Measurements from ENCODE around the gene SURF1.
"Not testable (repeated sequence)": the region's sequence is repeated elsewhere in the genome, so short reads cannot be mapped to it uniquely, and the experiment has no call there.

The SURF1 gene

GRCh38 chr9:133356391-133357091 lies at the start of gene SURF1, which contains the start of gene SURF2:
Gene SURF1, minus strand, starts transcription at chr9:133356487. Its CDS starts 34 bp downstream, at chr9:133356453.
Gene SURF2, plus strand, starts transcription at chr9:133356550. Its CDS starts 43 bp downstream, at chr9:133356593.
- peak; percentile 77 to 79 for DNase-seq (ENCODE audit: low read depth in 2 of 2)

GRCh38 chr9:133405508-133406438 lies 49.5 kb upstream of the SURF1 start:
- no peak for DNase-seq (ENCODE audit: low read depth in 2 of 2)

- DNase-seq (ENCODE audit: low read depth in 2 of 2): no peak
These were observed 48.2 kb upstream of the SURF1 start for GRCh38 chr9:133404454-133405002.

GRCh38 chr9:133403766-133404453 lies 47.6 kb upstream of the SURF1 start:
- peak; percentile 16 to 39 for DNase-seq (ENCODE audit: low read depth in 2 of 2)

GRCh38 chr9:133402689-133403088 lies 46.4 kb upstream of the SURF1 start:
- DNase-seq (ENCODE audit: low read depth in 2 of 2): no peak

- no peak for DNase-seq (ENCODE audit: low read depth in 2 of 2)
These were observed 45.3 kb upstream of the SURF1 start for GRCh38 chr9:133401588-133401987.

- no peak for DNase-seq (ENCODE audit: low read depth in 2 of 2)
These were observed 44.0 kb upstream of the SURF1 start for GRCh38 chr9:133400292-133400691.

- no peak for DNase-seq (ENCODE audit: low read depth in 2 of 2)
These were observed 41.6 kb upstream of the SURF1 start for GRCh38 chr9:133397895-133398294.

- DNase-seq (ENCODE audit: low read depth in 2 of 2): no peak
These were observed 41.1 kb upstream of the SURF1 start for GRCh38 chr9:133397370-133397769.

- no peak for DNase-seq (ENCODE audit: low read depth in 2 of 2)
These were observed 40.7 kb upstream of the SURF1 start for GRCh38 chr9:133396952-133397351.

GRCh38 chr9:133394687-133395271 lies 38.5 kb upstream of the SURF1 start:
- DNase-seq (ENCODE audit: low read depth in 2 of 2): no peak

- DNase-seq (ENCODE audit: low read depth in 2 of 2): no peak
These were observed 37.1 kb upstream of the SURF1 start for GRCh38 chr9:133393399-133393798.

GRCh38 chr9:133392308-133392707 lies 36.0 kb upstream of the SURF1 start:
- DNase-seq (ENCODE audit: low read depth in 2 of 2): not testable (repeated sequence)

- DNase-seq (ENCODE audit: low read depth in 2 of 2): not testable (repeated sequence)
These were observed 35.2 kb upstream of the SURF1 start for GRCh38 chr9:133391449-133391848.

GRCh38 chr9:133390713-133391112 lies 34.4 kb upstream of the SURF1 start:
- DNase-seq (ENCODE audit: low read depth in 2 of 2): no peak

GRCh38 chr9:133389562-133389961 lies 33.3 kb upstream of the SURF1 start:
- no peak for DNase-seq (ENCODE audit: low read depth in 2 of 2)

GRCh38 chr9:133389025-133389557 lies 32.8 kb upstream of the SURF1 start:
- DNase-seq (ENCODE audit: low read depth in 2 of 2): no peak

GRCh38 chr9:133387680-133388079 lies 31.4 kb upstream of the SURF1 start:
- no peak for DNase-seq (ENCODE audit: low read depth in 2 of 2)

GRCh38 chr9:133386338-133386737 lies 30.1 kb upstream of the SURF1 start:
- DNase-seq (ENCODE audit: low read depth in 2 of 2): no peak

GRCh38 chr9:133385452-133385851 lies 29.2 kb upstream of the SURF1 start:
- no peak for DNase-seq (ENCODE audit: low read depth in 2 of 2)

GRCh38 chr9:133384736-133385321 lies 28.5 kb upstream of the SURF1 start:
- DNase-seq (ENCODE audit: low read depth in 2 of 2): no peak

All from stimulated activated CD8-positive, alpha-beta memory T cell treated with anti-CD3 and anti-CD28 coated beads, Interleukin-7, amount 100 ng/mL, for 1 hour (primary cell).